Hepatocyte (in vitro differentiated cells): ENCODE measurements around the gene YIPF2. TPM values are rescaled to one million over a fixed set of nuclear protein-coding genes. Genes with fewer than 3 reads are reported as not detected.
A peak's percentile ranks its signal among the peaks of the same experiment; 100 is the strongest.

ENCODE experiments used
- DNase-seq: peaks from one replicate; pipeline ENCODE4 v3.0.0-alpha.2; 2016; ENCODE audit warnings: low spot score
- H2AFZ ChIP-seq: fragments of 200-600 bp; sonication (generic); 2 replicates; pipeline ENCODE4 v1.6.0; 2016; ENCODE audit warnings: antibody characterized with exemption, mild to moderate bottlenecking
- H3K27ac ChIP-seq: fragments of 200-600 bp; sonication (generic); 2 replicates; pipeline ENCODE4 v1.5.1; 2016; ENCODE audit warnings: mild to moderate bottlenecking
- H3K27me3 ChIP-seq: fragments of 200-600 bp; sonication (generic); 2 replicates; pipeline ENCODE4 v1.6.1; 2016
- H3K36me3 ChIP-seq: fragments of 200-600 bp; sonication (generic); replicated peaks from 2 replicates; pipeline ENCODE4 v1.5.1; 2016; ENCODE audit warnings: low read depth; ENCODE audit not compliant: insufficient read depth
- H3K4me1 ChIP-seq: fragments of 200-600 bp; sonication (generic); 2 replicates; pipeline ENCODE4 v1.5.1; 2016; ENCODE audit warnings: mild to moderate bottlenecking, moderate library complexity; ENCODE audit not compliant: insufficient read depth
- H3K4me2 ChIP-seq: fragments of 200-600 bp; sonication (generic); 2 replicates; pipeline ENCODE4 v1.6.0; 2016
- H3K4me3 ChIP-seq: fragments of 200-600 bp; sonication (generic); 2 replicates; pipeline ENCODE4 v1.5.1; 2016; ENCODE audit warnings: mild to moderate bottlenecking
- H3K79me2 ChIP-seq: fragments of 200-600 bp; sonication (generic); 2 replicates; pipeline ENCODE4 v1.6.0; 2017; ENCODE audit warnings: mild to moderate bottlenecking
- H3K9me2 ChIP-seq: fragments of 200-600 bp; sonication (generic); replicated peaks from 2 replicates; pipeline ENCODE4 v1.6.0; 2017; ENCODE audit warnings: mild to moderate bottlenecking; ENCODE audit not compliant: insufficient read depth
- H3K9me3 ChIP-seq: fragments of 200-600 bp; sonication (generic); 2 replicates; pipeline ENCODE4 v1.5.1; 2016; ENCODE audit warnings: low read depth, mild to moderate bottlenecking
- H4K20me1 ChIP-seq: fragments of 200-600 bp; sonication (generic); 2 replicates; pipeline ENCODE4 v1.6.0; 2016; ENCODE audit warnings: mild to moderate bottlenecking; ENCODE audit not compliant: insufficient read depth, poor library complexity, severe bottlenecking
- EZH2 ChIP-seq: fragments of 200-600 bp; sonication (generic); IDR thresholded peaks from 2 replicates; pipeline ENCODE4 v1.6.1; 2016; ENCODE audit warnings: antibody characterized with exemption, mild to moderate bottlenecking, borderline replicate concordance
- EZH2phosphoT487 ChIP-seq: fragments of 200-600 bp; sonication (generic); IDR thresholded peaks from one replicate; pipeline ENCODE4 v1.6.1; 2018; ENCODE audit warnings: antibody characterized with exemption, mild to moderate bottlenecking, low read depth, moderate library complexity; ENCODE audit not compliant: unreplicated experiment, severe bottlenecking
- WGBS: methylation state at CpG from one replicate; pipeline ENCODE4 v1.1.6; 2016; ENCODE audit warnings: low lambda C conversion rate; ENCODE audit errors: missing lambda C conversion rate; 5-methylcytosine and 5-hydroxymethylcytosine counted together
- polyA plus RNA-seq: library from polyadenylated mRNA; unstranded; fragments of >200 nt; fragmentation: Nextera tagmentation; extraction: Ambion mirVana; gene quantifications from 2 replicates; pipeline ENCODE4 v1.2.1, GENCODE V29; 2016
- total RNA-seq: library from RNA; depleted of rRNA; stranded (reverse); fragments of >200 nt; gene quantifications from 2 replicates; pipeline ENCODE4 v1.2.3, GENCODE V29; 2014
- TF ChIP-seq, protein P1 (sequence below): fragments of 200-600 bp; sonication (generic); IDR thresholded peaks from 2 replicates; pipeline ENCODE4 v1.5.1; 2016; ENCODE audit warnings: antibody characterized with exemption, mild to moderate bottlenecking; ENCODE audit not compliant: poor library complexity

YIPF2 gene
- total and polyA plus RNA-seq, 2 experiments from 2014 or later: 80.3 to 115 TPM

DNA sequence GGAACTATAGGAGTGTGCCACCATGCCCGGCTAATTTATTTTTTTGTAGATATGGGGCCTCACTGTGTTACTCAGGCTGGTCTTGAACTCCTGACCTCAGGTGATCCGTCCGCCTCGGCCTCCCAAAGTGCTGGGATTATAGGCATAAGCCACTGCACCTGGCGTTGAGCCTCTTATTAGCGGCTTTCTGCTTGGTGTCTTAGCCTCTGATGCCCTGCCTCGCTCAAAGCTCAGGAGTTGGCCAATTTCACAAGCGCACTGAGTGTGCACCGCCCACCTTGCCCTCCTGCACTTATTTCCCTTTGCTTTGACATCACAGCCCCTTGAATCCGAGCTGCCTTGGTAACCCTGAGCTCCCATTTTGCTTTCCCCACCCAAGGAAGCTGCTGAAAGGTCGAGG lies 10.1 kb downstream of the YIPF2 start:
- Histone ChIP-seq H4K20me1 (no peaks in the 10 kb centered on the region), H3K4me2 (no peak overlapping the region), H3K79me2 (no peaks in the 10 kb centered on the region), H3K9me3 (no peaks in the 10 kb centered on the region), H3K36me3 (no peaks in the 10 kb centered on the region), H3K9me2 (no peaks in the 10 kb centered on the region), H3K27me3 (no peaks in the 10 kb centered on the region), H3K4me3 (no peak overlapping the region), H3K27ac (no peak overlapping the region), H3K4me1 (no peaks in the 10 kb centered on the region), H2AFZ (no peak overlapping the region)
- 95% methylated on average over 11 of the region's 11 CpGs for WGBS
- TF ChIP-seq EZH2 (no peak), EZH2phosphoT487 (no peak)
- TF ChIP-seq, protein P1, sequence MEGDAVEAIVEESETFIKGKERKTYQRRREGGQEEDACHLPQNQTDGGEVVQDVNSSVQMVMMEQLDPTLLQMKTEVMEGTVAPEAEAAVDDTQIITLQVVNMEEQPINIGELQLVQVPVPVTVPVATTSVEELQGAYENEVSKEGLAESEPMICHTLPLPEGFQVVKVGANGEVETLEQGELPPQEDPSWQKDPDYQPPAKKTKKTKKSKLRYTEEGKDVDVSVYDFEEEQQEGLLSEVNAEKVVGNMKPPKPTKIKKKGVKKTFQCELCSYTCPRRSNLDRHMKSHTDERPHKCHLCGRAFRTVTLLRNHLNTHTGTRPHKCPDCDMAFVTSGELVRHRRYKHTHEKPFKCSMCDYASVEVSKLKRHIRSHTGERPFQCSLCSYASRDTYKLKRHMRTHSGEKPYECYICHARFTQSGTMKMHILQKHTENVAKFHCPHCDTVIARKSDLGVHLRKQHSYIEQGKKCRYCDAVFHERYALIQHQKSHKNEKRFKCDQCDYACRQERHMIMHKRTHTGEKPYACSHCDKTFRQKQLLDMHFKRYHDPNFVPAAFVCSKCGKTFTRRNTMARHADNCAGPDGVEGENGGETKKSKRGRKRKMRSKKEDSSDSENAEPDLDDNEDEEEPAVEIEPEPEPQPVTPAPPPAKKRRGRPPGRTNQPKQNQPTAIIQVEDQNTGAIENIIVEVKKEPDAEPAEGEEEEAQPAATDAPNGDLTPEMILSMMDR: no peak
- no peak for DNase-seq

DNA sequence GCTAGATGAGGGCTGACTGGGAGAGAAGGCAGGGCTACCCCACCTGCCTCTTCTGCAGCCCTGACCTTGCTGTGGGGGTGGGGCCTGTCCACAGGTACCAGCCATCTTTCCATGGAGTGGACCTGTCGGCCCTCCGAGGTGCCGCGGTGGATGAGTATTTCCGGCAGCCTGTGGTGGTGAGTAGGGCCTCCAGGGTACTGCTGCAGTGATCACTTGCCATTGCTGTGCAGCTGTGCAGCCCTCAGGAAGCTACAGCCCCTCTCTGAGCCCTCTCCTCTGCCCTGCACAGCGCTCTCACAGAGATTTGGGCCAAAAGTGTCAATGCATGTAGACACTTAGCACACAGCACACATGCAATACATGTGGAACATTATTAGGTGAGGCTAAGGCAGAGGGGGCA lies 11.8 kb downstream of the YIPF2 start:
- 99% methylated on average over 6 of the region's 6 CpGs for WGBS
- H3K4me3 ChIP-seq: no peak overlapping the region
- H2AFZ ChIP-seq: no peak overlapping the region
- no peak overlapping the region for H3K27ac ChIP-seq
- no peaks in the 10 kb centered on the region for H4K20me1 ChIP-seq
- H3K36me3 ChIP-seq: no peaks in the 10 kb centered on the region
- no peaks in the 10 kb centered on the region for H3K79me2 ChIP-seq
- DNase-seq: no peak
- H3K4me1 ChIP-seq: no peaks in the 10 kb centered on the region
- H3K27me3 ChIP-seq: no peaks in the 10 kb centered on the region
- H3K9me3 ChIP-seq: no peaks in the 10 kb centered on the region
- no peak overlapping the region for H3K4me2 ChIP-seq
- no peak for TF ChIP-seq EZH2phosphoT487
- TF ChIP-seq, protein P1: no peak
- no peak for TF ChIP-seq EZH2
- H3K9me2 ChIP-seq: no peaks in the 10 kb centered on the region

DNA sequence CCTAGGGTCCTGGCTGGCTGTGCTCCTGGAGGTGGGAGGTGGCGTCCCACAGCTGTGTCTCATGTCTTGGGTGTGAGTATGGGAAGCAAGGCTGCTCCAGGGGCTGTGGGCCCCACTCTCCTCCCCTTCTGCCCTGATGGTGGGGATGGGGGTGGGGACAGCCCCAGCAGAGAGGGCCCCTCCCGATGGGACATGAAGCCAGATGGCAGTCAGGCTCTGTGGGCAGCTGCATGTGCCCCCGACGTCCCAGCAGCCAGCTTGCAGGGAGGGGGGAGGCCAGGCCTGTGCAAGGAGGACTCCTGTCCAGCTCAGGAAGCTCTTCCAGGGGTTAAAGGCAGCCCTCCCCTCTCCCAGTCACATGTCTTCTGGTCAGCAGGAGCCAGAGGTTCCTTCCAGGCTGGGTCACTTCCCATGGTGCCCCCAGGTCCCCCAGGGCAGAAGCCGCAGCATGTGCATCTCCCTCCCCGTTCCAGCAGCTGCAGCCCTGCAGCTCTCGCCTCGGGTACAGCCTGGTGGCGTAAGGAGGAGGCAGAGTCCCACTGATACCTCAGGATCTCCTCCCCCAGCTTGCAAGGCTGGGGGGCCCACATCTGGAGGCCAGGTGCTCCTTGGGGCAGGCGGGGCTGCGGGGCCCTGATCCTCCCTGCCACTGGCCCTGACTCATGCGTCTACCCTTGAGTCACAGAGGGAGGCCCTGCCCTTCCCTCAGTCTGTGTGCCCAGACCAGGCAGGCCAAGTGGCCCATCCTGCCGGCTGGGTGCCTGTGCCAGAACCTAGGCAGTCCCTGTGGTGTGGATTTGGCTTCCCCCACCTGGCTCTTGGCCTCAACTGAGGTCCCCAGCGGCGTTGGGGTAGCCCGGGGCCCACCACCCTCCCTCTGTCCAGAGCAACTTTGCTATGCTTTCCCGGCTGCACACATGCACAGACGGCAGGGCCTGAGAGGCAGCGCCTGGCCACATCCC lies 13.0 kb downstream of the YIPF2 start:
- Histone ChIP-seq H3K27ac (no peak overlapping the region), H3K4me3 (no peak overlapping the region), H3K9me2 (no peaks in the 10 kb centered on the region), H3K9me3 (no peaks in the 10 kb centered on the region), H3K36me3 (no peaks in the 10 kb centered on the region), H3K79me2 (no peaks in the 10 kb centered on the region), H3K4me2 (no peak overlapping the region), H2AFZ (no peak overlapping the region), H3K4me1 (no peaks in the 10 kb centered on the region), H3K27me3 (no peaks in the 10 kb centered on the region), H4K20me1 (no peaks in the 10 kb centered on the region)
- WGBS: 85% methylated on average over 17 of the region's 19 CpGs
- DNase-seq: peak; percentile 63
- TF ChIP-seq EZH2 (no peak), EZH2phosphoT487 (no peak)
- TF ChIP-seq, protein P1: peak; percentile 7
